GM12874 (cell line): ENCODE measurements around the gene ARMC5.

Source experiments
- CTCF ChIP-seq: IDR thresholded peaks from 2 replicates; pipeline ENCODE4 v1.5.1; 2011; ENCODE audit warnings: low read depth, mild to moderate bottlenecking, control low read depth, low read length, moderate library complexity; ENCODE audit not compliant: insufficient read depth

ARMC5 gene

DNA sequence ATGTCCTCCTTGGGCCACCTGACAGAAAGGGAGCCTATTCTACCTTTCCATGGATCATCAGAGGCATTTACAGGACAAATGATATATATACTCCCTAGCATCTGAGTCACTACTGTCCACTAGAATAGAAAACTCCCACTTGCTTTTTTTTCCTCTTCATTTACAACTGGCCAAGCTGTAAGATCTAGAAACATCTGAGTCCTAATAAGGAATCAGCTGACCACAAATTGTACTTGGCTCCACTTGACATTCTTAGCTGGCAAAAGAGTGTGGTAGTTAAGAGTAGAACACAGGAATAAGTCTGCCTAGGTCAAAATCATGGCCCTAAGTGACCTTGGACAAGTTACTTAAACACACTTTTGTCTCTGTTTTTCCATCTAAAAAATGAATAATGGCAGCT lies 43.7 kb downstream of the ARMC5 start:
- TF ChIP-seq CTCF: no peak

GRCh38 chr16:31504159-31504558 lies 44.9 kb downstream of the ARMC5 start:
- no peak for TF ChIP-seq CTCF

DNA sequence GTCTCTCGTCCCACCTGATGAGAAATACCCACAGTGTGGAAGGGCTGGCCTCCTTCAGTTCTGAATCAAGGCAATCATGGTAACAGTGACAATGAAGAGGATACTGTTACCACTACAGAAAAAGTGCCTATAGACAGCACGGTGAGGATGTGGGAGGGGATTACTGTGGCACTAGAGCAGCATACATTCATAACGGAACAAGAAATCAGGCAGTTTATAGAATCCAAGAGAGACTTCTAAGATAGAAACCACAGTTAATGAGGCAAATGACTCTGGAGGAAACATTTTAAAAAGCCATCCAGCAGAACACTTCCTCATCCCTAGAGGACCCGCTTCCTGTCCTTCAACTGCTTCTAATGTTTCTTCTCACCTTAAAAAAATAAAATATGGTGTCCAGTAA lies 46.2 kb downstream of the ARMC5 start:
- no peak for TF ChIP-seq CTCF

DNA sequence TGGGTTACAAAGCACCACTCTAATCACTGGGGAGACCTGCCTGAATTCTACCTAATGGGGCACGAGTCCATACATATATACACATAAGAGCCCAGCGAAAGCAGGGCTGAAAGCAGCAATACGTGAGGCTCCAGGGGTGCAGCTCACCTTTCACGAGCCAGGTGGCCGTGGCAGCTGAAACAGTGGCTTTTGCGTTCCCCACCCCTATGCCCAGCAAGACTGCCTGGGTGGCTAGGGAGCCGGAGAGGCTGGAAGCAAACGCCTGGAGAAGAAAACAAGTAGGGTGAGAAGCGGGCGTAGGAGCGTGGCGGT lies 48.3 kb downstream of the ARMC5 start:
- TF ChIP-seq CTCF: no peak

DNA sequence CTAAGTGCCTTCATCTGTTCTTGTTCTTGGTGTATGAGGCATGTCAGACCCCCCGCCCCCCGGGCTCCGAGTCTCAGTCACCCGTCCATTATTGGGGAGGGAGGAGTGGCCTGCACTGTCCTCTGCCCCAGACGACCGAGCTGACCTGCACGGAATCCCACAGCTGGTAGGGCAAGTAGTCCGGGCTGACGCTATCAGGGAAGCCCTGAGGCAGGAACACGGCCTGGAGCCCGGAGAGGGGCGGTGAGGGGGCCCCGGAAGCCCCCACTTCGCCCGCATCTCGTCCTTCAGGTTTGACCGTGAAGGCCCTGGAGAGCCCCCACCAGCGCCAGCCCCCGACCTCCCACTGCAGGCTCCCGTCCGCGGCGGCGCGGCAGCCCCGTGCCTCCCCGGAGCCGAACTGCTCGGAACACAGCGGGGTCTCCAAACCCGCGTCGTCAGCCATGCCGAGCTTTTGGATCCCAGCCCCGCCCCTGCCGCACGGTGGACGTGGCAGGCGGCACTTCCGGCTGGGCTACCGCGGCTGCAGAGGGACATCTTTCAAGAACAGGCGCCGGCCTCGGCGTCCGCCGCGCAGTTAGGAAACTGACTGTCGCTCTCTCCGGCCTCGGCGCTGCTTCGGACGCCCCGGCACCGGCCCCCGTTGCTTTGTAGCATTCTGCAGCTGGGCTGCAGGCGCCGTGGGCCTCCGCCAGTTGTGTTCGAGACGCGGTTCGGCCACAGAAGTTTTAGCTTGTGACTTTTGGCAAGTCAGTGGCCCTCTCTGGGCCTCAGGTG lies 48.8 kb downstream of the ARMC5 start, which contains the start of gene RUSF1:
Gene RUSF1 (minus strand): TSS at position 463 of the 777 bp plus-strand sequence. CDS start 18 bp downstream, at position 445.
- no peak for TF ChIP-seq CTCF

DNA sequence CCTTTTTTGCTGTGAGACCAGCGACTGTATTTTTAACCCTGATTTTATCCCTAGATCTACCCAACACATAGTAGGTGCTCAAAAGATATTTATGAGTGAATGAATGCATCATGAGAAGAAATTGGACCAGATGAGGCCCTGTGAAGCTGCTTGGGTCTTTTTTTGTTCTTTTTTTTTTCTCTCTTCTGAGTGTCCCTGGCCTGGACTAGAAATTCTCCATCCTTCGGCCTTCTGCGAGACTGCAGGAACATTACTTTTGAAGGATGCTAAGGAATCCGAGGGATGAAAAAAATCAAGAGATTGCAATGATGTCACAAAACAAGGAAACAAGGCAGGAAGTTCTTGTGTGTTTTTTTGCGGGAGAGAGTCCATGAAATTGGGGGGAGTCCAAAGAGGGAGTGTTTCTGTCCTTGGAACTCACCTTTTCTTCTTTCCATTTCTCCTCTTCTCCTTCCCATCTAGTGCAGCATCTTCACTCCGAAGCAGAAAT lies 49.5 kb downstream of the ARMC5 start:
- no peak for TF ChIP-seq CTCF

GRCh38 chr16:31513126-31513525 lies 53.8 kb downstream of the ARMC5 start:
- TF ChIP-seq CTCF: no peak

- no peak for TF ChIP-seq CTCF
Observed at GRCh38 chr16:31513884-31514283, 54.6 kb downstream of the ARMC5 start.
